HG02970 (cell line): ENCODE results near the gene RBBP8.
"Not testable (repeated sequence)": the region's sequence is repeated elsewhere in the genome, so short reads cannot be mapped to it uniquely, and the experiment has no call there.

Source experiments
- ATAC-seq: cut with Tn5 transposase; IDR thresholded peaks from one replicate; pipeline ENCODE4 v1.9.1; 2021; ENCODE audit warnings: mild to moderate bottlenecking, moderate library complexity, moderate number of reproducible peaks; ENCODE audit not compliant: unreplicated experiment, low FRiP score

The RBBP8 gene

GRCh38 chr18:22933206-22933965 lies at the start of gene RBBP8:
TSS of gene RBBP8 (plus strand) at chr18:22933328. CDS start at chr18:22936852, 3,524 bp downstream.
- ATAC-seq, result peak; percentile 85

GRCh38 chr18:22883827-22884226 lies 49.3 kb upstream of the RBBP8 start:
- no peak for ATAC-seq

GRCh38 chr18:22885694-22886093 lies 47.4 kb upstream of the RBBP8 start:
- ATAC-seq, result not testable (repeated sequence)

GRCh38 chr18:22899421-22899820 lies 33.7 kb upstream of the RBBP8 start:
- no peak for ATAC-seq

- no peak for ATAC-seq
Observed at GRCh38 chr18:22900558-22901238, 32.4 kb upstream of the RBBP8 start.

GRCh38 chr18:22902093-22902492 lies 31.0 kb upstream of the RBBP8 start:
- ATAC-seq, result no peak

GRCh38 chr18:22903248-22903647 lies 29.9 kb upstream of the RBBP8 start:
- ATAC-seq, result not testable (repeated sequence)

- ATAC-seq, result no peak
Observed at GRCh38 chr18:22912149-22912548, 21.0 kb upstream of the RBBP8 start.

- ATAC-seq, result no peak
Observed at GRCh38 chr18:22912835-22913234, 20.3 kb upstream of the RBBP8 start.

- ATAC-seq, result no peak
Observed at GRCh38 chr18:22913861-22914260, 19.3 kb upstream of the RBBP8 start.

GRCh38 chr18:22914633-22915032 lies 18.5 kb upstream of the RBBP8 start:
- no peak for ATAC-seq

GRCh38 chr18:22915337-22915736 lies 17.8 kb upstream of the RBBP8 start:
- ATAC-seq, result no peak

GRCh38 chr18:22921772-22922171 lies 11.4 kb upstream of the RBBP8 start:
- no peak for ATAC-seq

GRCh38 chr18:22924589-22924988 lies 8.5 kb upstream of the RBBP8 start:
- no peak for ATAC-seq

GRCh38 chr18:22926454-22926853 lies 6.7 kb upstream of the RBBP8 start:
- ATAC-seq, result no peak

- ATAC-seq, result no peak
Observed at GRCh38 chr18:22928339-22928738, 4.8 kb upstream of the RBBP8 start.

- no peak for ATAC-seq
Observed at GRCh38 chr18:22930089-22930713, 2.9 kb upstream of the RBBP8 start.

GRCh38 chr18:22932885-22933205 lies 283 bp upstream of the RBBP8 start:
- ATAC-seq, result no peak

GRCh38 chr18:22933966-22934423 lies 867 bp downstream of the RBBP8 start:
- ATAC-seq, result no peak

GRCh38 chr18:22934789-22935188 lies 1.7 kb downstream of the RBBP8 start:
- ATAC-seq, result no peak

- ATAC-seq, result no peak
Observed at GRCh38 chr18:22935431-22935830, 2.3 kb downstream of the RBBP8 start.

GRCh38 chr18:22936515-22936914 lies 3.4 kb downstream of the RBBP8 start:
- ATAC-seq, result no peak
